ENCODE measurements around the gene ARID5B.

The ARID5B gene

GRCh38 chr10:61904733-61905725 lies 3.5 kb downstream of the ARID5B start:
- no peak for DNase-seq

DNA sequence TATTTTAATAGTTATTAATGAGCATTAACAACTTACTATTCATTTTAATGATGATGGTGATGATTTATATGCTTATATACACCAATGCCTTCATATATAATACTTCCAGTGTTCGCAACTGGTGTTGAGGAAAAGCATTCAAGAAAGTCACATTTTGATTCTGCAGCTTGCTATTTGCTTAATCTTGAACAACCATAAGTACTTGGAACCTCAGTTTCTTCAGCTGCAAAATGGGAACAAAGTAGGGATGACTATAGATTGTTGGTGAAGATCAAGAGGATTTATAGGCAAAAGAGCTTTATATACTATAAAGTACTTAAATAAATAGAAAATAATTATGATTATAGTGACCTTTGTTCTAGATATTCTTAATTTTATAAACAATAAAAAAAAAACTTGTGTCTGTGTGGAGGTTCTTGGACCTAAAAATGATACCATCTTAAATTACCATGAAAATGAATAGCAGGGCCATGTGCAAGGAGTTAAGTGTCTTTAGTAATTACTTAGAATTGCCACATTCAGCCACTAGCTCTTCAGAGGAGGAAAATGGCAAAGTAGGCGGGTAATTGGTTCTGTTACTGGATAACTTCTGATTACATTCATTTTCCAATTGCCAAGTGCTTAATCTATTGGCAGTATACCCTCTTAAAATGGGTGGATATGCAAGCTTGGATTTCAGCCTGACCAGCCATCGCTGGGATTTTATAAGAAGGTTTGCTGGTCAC lies 4.5 kb downstream of the ARID5B start:
- no peak for DNase-seq

GRCh38 chr10:61906562-61906901 lies 5.0 kb downstream of the ARID5B start:
- no peak for DNase-seq

- no peak for DNase-seq
Observed at GRCh38 chr10:61907011-61907410, 5.5 kb downstream of the ARID5B start.

DNA sequence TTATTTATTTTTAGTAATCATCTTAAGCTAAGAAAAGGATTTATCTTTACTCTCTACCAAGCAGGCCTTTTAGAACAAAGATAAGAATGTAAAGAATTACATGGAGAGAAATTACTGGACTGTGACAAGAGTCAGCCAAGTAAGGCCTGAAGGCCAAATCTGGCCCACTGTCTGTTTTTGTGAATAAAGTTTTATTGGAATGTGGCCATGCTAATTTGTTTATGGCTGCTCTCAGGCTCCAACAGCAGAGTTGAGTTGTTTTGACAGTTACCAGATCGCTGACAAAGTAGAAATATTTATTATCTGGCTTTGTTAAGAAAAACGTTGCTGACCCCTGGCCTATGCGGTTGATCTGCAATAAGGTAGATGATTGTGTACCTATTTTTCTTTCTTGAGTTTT lies 6.1 kb downstream of the ARID5B start:
- DNase-seq = no peak

DNA sequence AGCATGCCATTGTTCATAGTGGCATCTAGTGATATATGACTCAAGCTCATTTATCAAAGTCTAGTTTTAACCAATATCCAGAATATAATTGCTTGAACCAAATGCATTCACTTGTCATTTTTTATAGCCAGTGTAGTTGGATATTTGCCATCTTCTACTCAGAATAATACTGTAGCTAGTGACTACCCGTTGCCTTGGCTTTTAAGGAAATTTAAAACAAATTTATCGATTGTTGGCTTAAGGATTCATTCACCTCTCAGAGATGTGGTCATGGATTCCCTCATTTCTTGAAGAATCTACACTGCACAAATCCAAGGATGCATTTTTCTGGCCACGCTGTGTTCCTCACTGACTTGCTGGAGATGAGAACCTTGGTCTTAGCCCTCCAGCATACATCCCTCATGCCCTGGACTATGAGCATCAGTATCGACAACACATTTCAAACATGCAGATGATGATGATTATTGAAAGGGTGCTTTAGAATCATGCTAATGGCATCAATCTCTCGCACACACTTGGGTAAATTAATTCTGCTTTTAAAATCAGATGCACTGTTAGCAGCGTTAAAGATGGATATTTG lies 8.8 kb downstream of the ARID5B start:
- no peak for DNase-seq

GRCh38 chr10:61910894-61911293 lies 9.4 kb downstream of the ARID5B start:
- DNase-seq = no peak

DNA sequence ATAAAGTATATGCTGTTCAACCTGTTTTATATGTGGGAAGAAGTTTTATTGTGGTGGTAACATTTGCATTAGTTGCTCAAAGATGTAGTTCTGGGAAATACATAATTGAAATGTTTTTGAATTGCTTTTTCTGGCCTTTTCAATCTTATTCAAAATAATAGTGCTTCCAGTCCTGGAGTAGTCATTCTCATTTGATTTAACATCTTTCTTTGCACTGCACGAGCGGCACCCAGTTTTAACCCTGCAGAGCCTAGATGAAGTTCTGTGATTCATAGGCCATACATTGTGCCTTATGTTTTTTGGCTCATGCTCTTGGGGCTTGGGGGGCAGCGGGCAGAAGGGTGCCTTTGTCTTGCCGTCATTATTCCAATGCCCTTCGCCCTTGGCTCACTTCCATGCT lies 9.9 kb downstream of the ARID5B start:
- DNase-seq = no peak

- DNase-seq = no peak
Observed at GRCh38 chr10:61912981-61913380, 11.5 kb downstream of the ARID5B start.

DNA sequence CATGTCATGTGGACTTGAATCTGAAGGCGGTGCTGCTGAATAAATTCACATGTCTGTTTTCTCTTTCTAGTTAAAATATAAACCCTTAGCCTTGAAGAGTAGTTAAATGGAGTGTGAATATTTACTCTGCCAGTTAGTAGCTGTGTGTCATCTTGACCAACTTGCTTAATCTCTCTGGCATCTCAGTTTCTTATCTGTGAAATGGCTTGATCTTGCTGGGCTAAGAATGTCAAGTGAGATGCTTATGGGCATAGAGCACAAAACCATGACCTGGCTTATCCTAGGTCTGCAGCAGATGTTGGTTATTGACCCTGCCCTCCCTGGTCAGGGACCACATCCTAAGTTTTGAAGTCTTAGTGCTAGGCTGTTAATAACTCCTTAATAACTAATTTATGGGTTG lies 16.6 kb downstream of the ARID5B start:
- no peak for DNase-seq

- no peak for DNase-seq
Observed at GRCh38 chr10:61918989-61919388, 17.5 kb downstream of the ARID5B start.

GRCh38 chr10:61919646-61920215 lies 18.2 kb downstream of the ARID5B start:
- DNase-seq = no peak

DNA sequence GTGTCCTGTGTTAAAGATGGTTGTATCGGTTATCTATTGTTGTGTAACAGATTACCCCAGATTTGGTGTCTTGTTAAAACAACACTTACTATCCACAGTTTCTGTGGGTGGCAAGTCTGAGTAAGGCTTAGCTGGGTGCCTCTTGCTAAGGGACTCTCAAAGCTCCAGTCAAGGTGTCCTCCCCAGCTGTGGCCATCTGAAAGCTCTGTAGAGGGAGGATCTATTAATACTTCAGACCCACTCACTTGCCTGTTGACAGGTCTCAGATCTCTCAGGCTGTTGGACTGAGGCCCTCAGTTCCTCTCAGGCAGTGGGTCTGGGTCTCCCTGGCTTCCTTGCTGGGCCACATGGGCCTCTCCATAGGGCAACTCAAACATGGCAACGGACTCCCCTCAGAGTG lies 19.6 kb downstream of the ARID5B start:
- DNase-seq = no peak

DNA sequence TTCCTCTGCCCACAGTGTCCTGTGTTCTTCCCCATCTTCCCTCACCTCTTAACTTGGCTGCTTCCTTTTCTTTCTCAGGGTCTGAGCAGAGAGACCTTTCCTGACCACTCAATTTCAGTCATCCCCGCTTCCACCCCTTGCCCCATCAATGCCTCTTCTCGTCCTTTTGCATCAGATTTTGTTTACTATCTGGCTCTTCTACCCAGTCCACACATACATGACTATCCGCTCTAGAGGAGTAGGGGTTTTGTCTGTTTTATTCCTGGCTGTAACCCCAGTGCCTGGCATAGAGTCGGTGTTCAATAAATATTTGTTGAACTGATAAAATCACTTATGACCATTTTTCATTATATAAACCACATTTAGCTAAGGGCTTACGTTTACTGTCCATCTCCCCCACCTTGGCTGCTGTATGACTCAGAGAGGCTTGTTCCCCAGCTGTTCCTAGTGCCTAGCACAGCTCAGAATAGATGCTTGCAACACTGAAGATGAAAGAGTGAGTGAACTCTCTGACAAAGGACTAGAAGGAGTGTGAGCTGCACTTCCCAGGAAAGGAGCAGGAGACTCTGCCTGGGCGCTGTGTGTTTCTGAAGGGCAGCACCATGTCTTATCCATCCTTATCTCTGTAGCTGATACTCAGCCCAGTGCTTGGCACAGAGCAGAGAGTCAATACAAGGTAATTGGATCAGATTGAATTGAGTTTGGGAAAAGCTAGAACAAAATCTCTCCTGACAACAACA lies 21.9 kb downstream of the ARID5B start:
- no peak for DNase-seq

DNA sequence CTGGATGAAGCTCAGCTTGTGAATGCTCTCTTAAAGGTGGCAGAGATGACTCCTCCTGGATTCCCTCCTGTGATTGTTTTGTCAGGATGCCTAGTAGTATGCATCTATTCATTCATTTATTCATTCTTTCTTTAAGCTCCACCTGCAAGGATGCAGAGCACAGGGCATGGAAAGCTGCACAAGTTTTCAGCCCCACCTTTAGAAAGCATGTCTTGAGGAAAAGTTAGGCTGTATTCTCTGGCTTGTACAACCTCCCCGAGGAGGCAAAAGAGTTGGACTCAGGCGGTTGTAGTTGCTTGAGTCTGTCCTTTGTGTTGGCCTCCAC lies 22.4 kb downstream of the ARID5B start:
- no peak for DNase-seq

GRCh38 chr10:61929555-61929954 lies 28.1 kb downstream of the ARID5B start:
- no peak for DNase-seq

GRCh38 chr10:61931620-61932332 lies 30.3 kb downstream of the ARID5B start:
- no peak for DNase-seq

- no peak for DNase-seq
Observed at GRCh38 chr10:61933859-61934555, 32.5 kb downstream of the ARID5B start.

DNA sequence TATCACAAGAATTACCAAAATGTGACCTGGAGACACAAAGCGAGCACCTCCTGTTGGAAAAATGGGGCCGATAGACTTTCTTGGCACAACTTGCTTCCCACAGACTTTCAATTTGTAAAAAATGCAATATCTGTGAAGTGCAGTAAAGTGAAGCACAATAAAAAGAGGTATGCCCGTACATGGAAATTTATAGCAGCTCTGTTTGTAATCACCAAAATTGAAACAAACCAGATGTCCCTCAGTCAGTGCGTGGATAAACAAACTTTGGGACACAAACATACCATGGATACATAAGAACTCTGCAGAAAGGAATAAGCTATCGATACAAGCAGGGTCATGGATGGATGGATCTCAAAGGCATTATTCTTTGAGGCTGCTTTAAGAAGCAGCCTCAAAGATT lies 33.6 kb downstream of the ARID5B start:
- no peak for DNase-seq

- no peak for DNase-seq
Observed at GRCh38 chr10:61936770-61937169, 35.3 kb downstream of the ARID5B start.

- DNase-seq = no peak
Observed at GRCh38 chr10:61937631-61938351, 36.3 kb downstream of the ARID5B start.
